ENCODE data around the gene CXorf58.
A peak's percentile ranks its signal among the peaks of the same experiment; 100 is the strongest.
"Not testable (repeated sequence)": the region's sequence is repeated elsewhere in the genome, so short reads cannot be mapped to it uniquely, and the experiment has no call there.

The CXorf58 gene

DNA sequence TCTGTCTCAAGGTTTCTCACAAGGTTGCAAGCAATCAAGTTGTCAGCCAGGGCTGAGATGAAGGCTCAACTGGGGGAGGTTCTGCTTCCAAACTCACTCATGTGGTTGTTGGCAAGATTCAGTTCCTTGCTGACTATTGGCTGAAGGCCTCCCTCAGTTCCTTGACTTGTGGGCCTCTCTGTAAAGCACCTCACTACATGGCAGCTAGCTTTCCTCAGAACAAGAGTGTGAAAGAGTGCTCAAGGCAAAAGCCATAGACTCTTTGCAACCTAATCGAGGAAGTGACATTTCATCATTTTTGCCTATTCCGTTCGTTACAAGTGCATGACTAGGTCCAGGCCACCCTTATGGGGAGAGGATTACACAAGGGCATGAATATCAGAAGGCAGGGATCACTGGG lies 52.0 kb downstream of the CXorf58 start:
- peak; percentile 16 for DNase-seq

DNA sequence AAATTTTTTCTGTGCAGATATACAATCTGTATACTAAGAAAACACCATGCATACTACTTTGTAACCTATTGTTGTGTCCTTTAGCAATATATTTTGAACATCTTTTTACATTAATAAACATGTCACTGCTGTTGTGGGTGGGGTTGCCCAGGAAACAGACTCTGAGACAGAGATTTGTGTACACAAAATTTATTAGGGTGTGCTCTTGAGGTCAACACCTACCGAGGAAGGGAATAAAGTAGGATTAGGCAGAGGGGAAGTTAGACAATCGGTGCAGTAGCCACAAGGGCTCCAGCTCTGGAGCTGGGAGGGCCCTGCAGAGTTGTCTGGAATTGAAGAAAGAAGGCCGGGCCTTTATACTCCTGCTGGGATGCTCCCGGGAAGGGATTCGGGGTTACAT lies 56.4 kb downstream of the CXorf58 start:
- no peak for DNase-seq

DNA sequence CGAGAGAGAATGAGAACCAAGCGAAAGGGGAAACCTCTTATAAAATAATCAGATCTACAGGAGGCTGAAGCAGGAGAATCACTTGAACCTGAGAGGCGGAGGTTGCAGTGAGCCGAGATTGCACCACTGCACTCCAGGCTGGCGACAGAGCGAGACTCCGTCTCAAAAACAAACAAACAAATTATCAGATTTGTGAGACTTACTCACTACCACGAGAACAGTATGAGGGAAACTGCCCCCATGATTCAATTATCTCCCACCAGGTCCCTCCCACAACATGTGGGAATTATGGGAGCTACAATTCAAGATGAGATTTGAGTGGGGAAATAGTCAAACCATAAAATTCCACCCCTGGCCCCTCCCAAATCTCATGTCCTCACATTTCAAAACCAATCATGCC lies 57.8 kb downstream of the CXorf58 start:
- not testable (repeated sequence) for DNase-seq

DNA sequence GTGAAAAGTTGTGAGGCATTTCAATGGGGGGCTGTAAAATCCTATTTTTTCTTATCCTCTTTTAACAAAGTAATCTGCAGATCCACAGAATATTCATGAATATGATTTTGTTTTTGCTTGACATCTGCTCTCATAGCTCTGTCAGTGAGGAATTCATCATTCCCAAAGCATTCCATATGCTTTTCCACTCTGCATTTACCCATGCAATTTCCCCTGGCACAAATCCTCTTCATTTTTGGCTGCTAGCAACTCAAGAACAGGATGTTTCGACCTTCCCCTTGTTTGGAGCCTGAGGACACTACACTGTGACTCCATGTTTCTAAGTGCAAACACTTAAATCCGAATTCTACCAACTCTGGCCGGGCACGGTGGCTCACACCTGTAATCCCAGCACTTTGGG lies 70.7 kb downstream of the CXorf58 start:
- no peak for DNase-seq

DNA sequence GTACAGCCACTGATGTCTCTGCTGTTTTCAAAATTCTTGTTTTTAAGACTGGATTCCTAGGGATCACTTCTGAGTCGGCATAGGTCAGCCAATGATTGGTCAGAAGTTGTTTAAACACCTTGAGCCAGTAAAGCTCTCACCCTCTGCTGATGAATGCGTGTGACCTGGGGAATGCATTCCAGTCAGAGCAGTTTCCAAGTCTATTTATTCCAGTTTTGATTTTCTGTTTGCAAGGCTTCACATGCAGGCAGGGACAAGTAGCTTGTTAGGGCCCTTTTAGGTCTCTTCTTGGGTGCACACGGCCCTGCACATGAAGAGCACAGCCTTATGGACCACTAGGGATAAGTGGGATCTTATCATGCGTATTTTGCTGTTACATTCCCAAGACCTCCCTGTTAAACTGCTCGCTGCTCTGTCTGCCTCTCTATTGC lies 72.2 kb downstream of the CXorf58 start:
- no peak for DNase-seq

DNA sequence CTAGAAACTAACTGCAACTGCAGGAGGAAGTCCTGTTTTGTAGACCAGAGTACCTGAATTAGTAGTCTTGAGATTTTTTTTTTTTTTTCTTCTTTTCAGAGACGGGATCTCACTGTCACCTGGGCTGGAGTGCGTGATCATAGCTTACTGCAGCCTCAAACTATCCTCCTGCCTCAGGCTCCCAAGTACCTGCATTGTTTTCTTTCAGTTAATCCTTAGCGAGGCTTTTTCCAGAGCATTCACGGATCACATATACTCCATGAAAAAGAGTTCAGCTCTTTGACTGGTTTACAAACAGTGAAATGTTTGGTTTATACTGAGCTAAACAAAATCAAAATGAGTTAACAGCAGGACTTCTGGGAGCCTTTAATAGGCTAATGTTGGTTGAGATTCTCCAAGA lies 73.4 kb downstream of the CXorf58 start:
- no peak for DNase-seq

DNA sequence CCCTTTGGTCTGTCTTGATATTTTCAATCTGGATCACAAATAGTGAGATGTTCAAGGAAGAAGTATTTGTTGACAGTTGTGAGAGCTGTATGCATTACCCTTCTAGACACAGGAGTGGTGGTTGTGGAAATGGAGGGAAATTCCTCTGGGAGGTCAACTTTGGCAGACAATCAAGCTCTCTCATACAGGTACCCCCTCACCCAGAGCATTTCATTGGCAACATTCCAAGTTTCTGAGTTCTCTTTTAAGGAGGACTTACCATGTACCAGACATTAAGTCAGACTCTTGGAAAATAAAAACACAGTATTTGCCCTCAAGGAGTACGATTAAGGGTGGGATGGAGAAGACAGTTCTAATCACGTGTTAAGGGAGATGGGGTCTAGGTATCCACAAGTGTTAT lies 73.9 kb downstream of the CXorf58 start:
- no peak for DNase-seq

DNA sequence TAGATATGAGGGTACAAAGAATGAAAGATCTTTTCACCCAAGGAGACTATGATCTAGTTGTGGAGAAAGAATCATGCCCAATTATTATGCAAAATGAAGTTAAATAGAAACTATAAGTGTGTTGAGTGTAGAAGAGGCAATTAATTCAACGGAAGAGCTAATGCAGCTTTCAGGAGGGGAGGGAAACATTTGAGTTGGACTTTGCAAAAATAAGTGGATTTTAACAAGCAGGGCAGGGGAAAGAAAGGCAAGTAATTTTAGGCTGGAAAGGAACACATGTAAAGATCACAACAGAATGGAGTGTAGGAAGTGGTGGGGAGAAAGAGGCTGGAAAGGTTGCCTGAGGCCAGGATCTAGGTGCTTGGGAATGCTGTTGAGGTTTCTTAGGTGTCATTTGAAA lies 75.1 kb downstream of the CXorf58 start:
- DNase-seq = no peak

Measured in CD4-positive, alpha-beta T cell treated with Interleukin-6 for 4 hours (primary cell).